Endothelial cell of umbilical vein (primary cell): Measurements from ENCODE around the gene TAOK1. TPM values are rescaled to one million over a fixed set of nuclear protein-coding genes. Genes with fewer than 3 reads are reported as not detected.

Source experiments
- BruUV-seq: library from RNA; stranded (reverse); fragments of 400-500 nt; replicated peaks from 2 replicates; lab custom pipeline; 2021; lab: Mats Ljungman, UMichigan
- CTCF ChIA-PET: fragments of 300-600, 350-600 bp; sonication (Branson Sonifier 250); formaldehyde crosslinking; loops from one replicate; lab custom pipeline; 2021; ENCODE audit warnings: antibody characterized with exemption, inconsistent platforms; lab: Charles Lee
- POLR2A ChIA-PET: fragments of 300-600, 350-600 bp; sonication (Branson Sonifier 250); formaldehyde crosslinking; loops from one replicate; lab custom pipeline; 2021; ENCODE audit warnings: antibody characterized with exemption, inconsistent platforms; lab: Charles Lee
- DNase-seq: peaks from one replicate; pipeline ENCODE4 v3.0.0-alpha.2; 2011; ENCODE audit warnings: low read depth, low spot score
- FAIRE-seq: peaks from 2 replicates; lab custom pipeline; 2011; peaks lifted over from hg19 to GRCh38; lab: Jason Lieb, UNC
- H2AFZ ChIP-seq: 2 replicates; pipeline ENCODE4 v1.6.0; 2012; ENCODE audit warnings: low read depth, low read length, control low read depth, inconsistent platforms
- H3K27ac ChIP-seq: 2 replicates; pipeline ENCODE4 v1.5.1; 2011; ENCODE audit warnings: low read depth, mild to moderate bottlenecking, control low read depth, low read length, moderate library complexity; ENCODE audit not compliant: insufficient read depth
- H3K27me3 ChIP-seq, 2 experiments: 2 replicates each; pipeline versions ENCODE4 v1.6.0 to v1.6.1; 2011; ENCODE audit warnings: low read length in 2 of 2, mixed read lengths in 1 of 2; ENCODE audit not compliant: control insufficient read depth in 2 of 2, insufficient read depth in 2 of 2
- H3K36me3 ChIP-seq, 2 experiments: 2 replicates in 1 of 2; 3 replicates in 1 of 2; pipeline ENCODE4 v1.5.1; 2011; ENCODE audit warnings: low read length in 2 of 2, mild to moderate bottlenecking in 1 of 2, moderate library complexity in 1 of 2; ENCODE audit not compliant: control insufficient read depth in 2 of 2, insufficient read depth in 2 of 2; ENCODE audit errors: extremely low read depth in 1 of 2
- H3K4me1 ChIP-seq: 3 replicates; pipeline ENCODE4 v1.5.1; 2011; ENCODE audit warnings: mild to moderate bottlenecking, low read length; ENCODE audit not compliant: control insufficient read depth, insufficient read depth; ENCODE audit errors: extremely low read depth
- H3K4me2 ChIP-seq: 2 replicates; pipeline ENCODE4 v1.6.1; 2011; ENCODE audit warnings: low read length, control low read depth, mixed read lengths; ENCODE audit not compliant: insufficient read depth
- H3K4me3 ChIP-seq, 3 experiments: fragments of 200-600 bp in 1 of 3; sonication (generic), shearing (Covaris generic) in 1 of 3; replicated peaks in 1 of 3; 2 replicates each; pipeline ENCODE4 v1.5.1; 2011 to 2016; ENCODE audit warnings: control low read depth in 3 of 3, low read length in 3 of 3, mild to moderate bottlenecking in 2 of 3, inconsistent platforms in 1 of 3, low read depth in 1 of 3, moderate library complexity in 1 of 3; ENCODE audit not compliant: insufficient read depth in 1 of 3
- H3K79me2 ChIP-seq: 2 replicates; pipeline ENCODE4 v1.6.0; 2012; ENCODE audit warnings: low read length, inconsistent platforms; ENCODE audit not compliant: control insufficient read depth, insufficient read depth
- H3K9ac ChIP-seq: replicated peaks from 2 replicates; pipeline ENCODE3; 2011; ENCODE audit warnings: low read length, control low read depth; ENCODE audit not compliant: insufficient read depth; ENCODE audit errors: extremely low read depth
- H3K9me1 ChIP-seq: replicated peaks from 3 replicates; pipeline ENCODE4 v1.6.0; 2011; ENCODE audit warnings: mild to moderate bottlenecking, low read length; ENCODE audit not compliant: control insufficient read depth, insufficient read depth; ENCODE audit errors: extremely low read depth
- H3K9me3 ChIP-seq: replicated peaks from 2 replicates; pipeline ENCODE4 v1.5.1; 2012; ENCODE audit warnings: low read length, inconsistent platforms; ENCODE audit not compliant: control insufficient read depth, insufficient read depth
- H4K20me1 ChIP-seq: replicated peaks from 2 replicates; pipeline ENCODE3; 2011; ENCODE audit warnings: mild to moderate bottlenecking, low read length; ENCODE audit not compliant: control insufficient read depth, insufficient read depth; ENCODE audit errors: extremely low read depth
- CTCF ChIP-seq, 2 donors: IDR thresholded peaks; 1 replicate in 1 of 2; 2 replicates in 1 of 2; pipeline ENCODE4 v1.5.1; 2011; ENCODE audit warnings: low read length in 2 of 2, mild to moderate bottlenecking in 2 of 2, moderate library complexity in 2 of 2, control low read depth in 1 of 2, inconsistent platforms in 1 of 2, low read depth in 1 of 2; ENCODE audit not compliant: insufficient read depth in 1 of 2; ENCODE audit errors: extremely low read depth in 1 of 2
- EZH2 ChIP-seq: IDR thresholded peaks from 2 replicates; pipeline ENCODE4 v1.6.1; 2012; ENCODE audit warnings: borderline replicate concordance, low read depth, mild to moderate bottlenecking, moderate library complexity, low read length, inconsistent platforms; ENCODE audit not compliant: severe bottlenecking
- FOS ChIP-seq: IDR thresholded peaks from 2 replicates; pipeline ENCODE4 v1.6.1; 2011; ENCODE audit warnings: mild to moderate bottlenecking, low read length, moderate library complexity, borderline replicate concordance; ENCODE audit not compliant: insufficient read depth
- GATA2 ChIP-seq: IDR thresholded peaks from 2 replicates; pipeline ENCODE4 v1.7.0; 2011; ENCODE audit warnings: low read depth, mild to moderate bottlenecking, moderate library complexity, mixed read lengths, low read length; ENCODE audit not compliant: insufficient read length, insufficient read depth
- JUN ChIP-seq: IDR thresholded peaks from 2 replicates; pipeline ENCODE4 v1.6.1; 2011; ENCODE audit warnings: borderline replicate concordance, low read depth; ENCODE audit not compliant: insufficient read length, insufficient read depth
- MAX ChIP-seq: IDR thresholded peaks from 2 replicates; pipeline ENCODE4 v1.6.1; 2011; ENCODE audit not compliant: insufficient read depth, insufficient read length
- MYC ChIP-seq: IDR thresholded peaks from one replicate; pipeline ENCODE4 v1.6.1; 2011; ENCODE audit warnings: mild to moderate bottlenecking, low read depth, low read length
- POLR2A ChIP-seq: IDR thresholded peaks from 2 replicates; pipeline ENCODE4 v1.6.1; 2012; ENCODE audit warnings: low read depth, mild to moderate bottlenecking, control low read depth, low read length
- POLR2AphosphoS5 ChIP-seq: IDR thresholded peaks from 2 replicates; pipeline ENCODE4 v1.6.1; 2012; ENCODE audit warnings: low read depth, mild to moderate bottlenecking, control low read depth, low read length, moderate library complexity; ENCODE audit not compliant: insufficient read depth
- dilution Hi-C: fragments of 300-500 bp; cut with MboI; formaldehyde crosslinking; loops from one replicate; pipeline ENCODE4 v1.15.0; 2019; ENCODE audit warnings: low sequenced_read_pairs; ENCODE audit not compliant: extremely low pct_ligation_motif_present
- intact Hi-C: fragments of 100-400 bp; cut with micrococcal nuclease; formaldehyde crosslinking; loops from one replicate; pipeline ENCODE4 v1.10.0; 2022
- polyA plus RNA-seq, 4 experiments: library from polyadenylated mRNA; depleted of rRNA in 3 of 4; stranded (reverse) in 3 of 4; unstranded in 1 of 4; fragments of >200 nt; gene quantifications; 2 replicates each; pipeline versions ENCODE4 v1.2.1 to v1.2.3, GENCODE V29; 2011 to 2012; ENCODE audit warnings: missing spikeins in 1 of 4
- total RNA-seq: library from RNA; stranded (reverse); gene quantifications from 2 replicates; pipeline ENCODE4 v1.2.3, GENCODE V29; 2021

TAOK1 gene
- total and polyA plus RNA-seq, 2 donors (not counting 3 experiments of a cell fraction or from before 2014, with no cell fraction given), result 11.0 to 82.2 TPM

- no TSS peak for BruUV-seq
Measured at GRCh38 chr17:29359777-29360176, 30.4 kb upstream of the TAOK1 start.

More at GRCh38 chr17:29359777-29360176, 30.4 kb upstream of the TAOK1 start:
- no peaks in the 10 kb centered on the region for H3K9me3 ChIP-seq
- no peaks in the 10 kb centered on the region for H3K4me1 ChIP-seq
- CTCF ChIA-PET, result interaction anchor here (0.7 to 3.5 kb wide), 2 partner anchors 10 to 177 kb away, joined by 5 to 24 read pairs; no protein-coding TSS in a partner anchor
- POLR2A ChIA-PET, result no interaction called here
- no peak overlapping the region for H2AFZ ChIP-seq
- H4K20me1 ChIP-seq, result no peaks in the 10 kb centered on the region
- TF ChIP-seq FOS (no peak), MYC (no peak), MAX (no peak), JUN (no peak), GATA2 (no peak), POLR2A (no peak), CTCF (IDR thresholded peaks at IDR 0.05; ENCODE audit: extremely low read depth in 1 of 2, insufficient read depth in 1 of 2, low read depth in 1 of 2, low read length in 2 of 2) (no peak), EZH2 (no peak), POLR2AphosphoS5 (no peak)
- H3K4me2 ChIP-seq, result no peak overlapping the region
- DNase-seq (no peak), FAIRE-seq (no peak)
- H3K9ac ChIP-seq, result no peak overlapping the region
- H3K27me3 ChIP-seq, result no peaks in the 10 kb centered on the region
- H3K36me3 ChIP-seq, result no peaks in the 10 kb centered on the region
- no peaks in the 10 kb centered on the region for H3K79me2 ChIP-seq
- H3K27ac ChIP-seq, result no peak overlapping the region
- intact Hi-C loops (no loop called here), dilution Hi-C loops (no loop called here)
- H3K4me3 ChIP-seq, result no peak overlapping the region
- H3K9me1 ChIP-seq, result no peaks in the 10 kb centered on the region
